ENCODE measurements around the gene MALAT1. TPM values are rescaled to one million over a fixed set of nuclear protein-coding genes. Genes with fewer than 3 reads are reported as not detected.

MALAT1 gene
- total and polyA plus RNA-seq, 2 of the 13 experiments (the other 11 are each of a cell fraction or from before 2014, with no cell fraction given): 143 to 1,237 TPM

GRCh38 chr11:65529475-65530156 lies 30.8 kb downstream of the MALAT1 start (continued):
- TF ChIP-seq, protein P1, sequence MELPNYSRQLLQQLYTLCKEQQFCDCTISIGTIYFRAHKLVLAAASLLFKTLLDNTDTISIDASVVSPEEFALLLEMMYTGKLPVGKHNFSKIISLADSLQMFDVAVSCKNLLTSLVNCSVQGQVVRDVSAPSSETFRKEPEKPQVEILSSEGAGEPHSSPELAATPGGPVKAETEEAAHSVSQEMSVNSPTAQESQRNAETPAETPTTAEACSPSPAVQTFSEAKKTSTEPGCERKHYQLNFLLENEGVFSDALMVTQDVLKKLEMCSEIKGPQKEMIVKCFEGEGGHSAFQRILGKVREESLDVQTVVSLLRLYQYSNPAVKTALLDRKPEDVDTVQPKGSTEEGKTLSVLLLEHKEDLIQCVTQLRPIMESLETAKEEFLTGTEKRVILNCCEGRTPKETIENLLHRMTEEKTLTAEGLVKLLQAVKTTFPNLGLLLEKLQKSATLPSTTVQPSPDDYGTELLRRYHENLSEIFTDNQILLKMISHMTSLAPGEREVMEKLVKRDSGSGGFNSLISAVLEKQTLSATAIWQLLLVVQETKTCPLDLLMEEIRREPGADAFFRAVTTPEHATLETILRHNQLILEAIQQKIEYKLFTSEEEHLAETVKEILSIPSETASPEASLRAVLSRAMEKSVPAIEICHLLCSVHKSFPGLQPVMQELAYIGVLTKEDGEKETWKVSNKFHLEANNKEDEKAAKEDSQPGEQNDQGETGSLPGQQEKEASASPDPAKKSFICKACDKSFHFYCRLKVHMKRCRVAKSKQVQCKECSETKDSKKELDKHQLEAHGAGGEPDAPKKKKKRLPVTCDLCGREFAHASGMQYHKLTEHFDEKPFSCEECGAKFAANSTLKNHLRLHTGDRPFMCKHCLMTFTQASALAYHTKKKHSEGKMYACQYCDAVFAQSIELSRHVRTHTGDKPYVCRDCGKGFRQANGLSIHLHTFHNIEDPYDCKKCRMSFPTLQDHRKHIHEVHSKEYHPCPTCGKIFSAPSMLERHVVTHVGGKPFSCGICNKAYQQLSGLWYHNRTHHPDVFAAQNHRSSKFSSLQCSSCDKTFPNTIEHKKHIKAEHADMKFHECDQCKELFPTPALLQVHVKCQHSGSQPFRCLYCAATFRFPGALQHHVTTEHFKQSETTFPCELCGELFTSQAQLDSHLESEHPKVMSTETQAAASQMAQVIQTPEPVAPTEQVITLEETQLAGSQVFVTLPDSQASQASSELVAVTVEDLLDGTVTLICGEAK (IDR thresholded peaks at IDR 0.05): no peak
- TF ChIP-seq, protein P1 (CRISPR knock-in tag; IDR thresholded peaks at IDR 0.05): peak; percentile 5; the same call in 1 of the 2 replicates
- TF ChIP-seq YEATS4 (CRISPR knock-in tag; IDR thresholded peaks at IDR 0.05; ENCODE audit: borderline replicate concordance) (peak; percentile 55), ZNF496 (CRISPR knock-in tag; IDR thresholded peaks at IDR 0.05; ENCODE audit: insufficient replicate concordance) (no peak), ZFY (CRISPR knock-in tag; IDR thresholded peaks at IDR 0.05) (peak; percentile 35; the same call in 1 of the 2 replicates), HMG20B (CRISPR knock-in tag; conservative IDR thresholded peaks at IDR 0.05) (peak; percentile 38; the same call in 1 of the 2 replicates), ZBTB38 (CRISPR knock-in tag; IDR thresholded peaks at IDR 0.05) (peak; percentile 38; the same call in 1 of the 2 replicates), STAG1 (CRISPR knock-in tag; IDR thresholded peaks at IDR 0.05) (no peak), SNAPC5 (CRISPR knock-in tag; IDR thresholded peaks at IDR 0.05; ENCODE audit: borderline replicate concordance) (no peak), SMYD3 (CRISPR knock-in tag; IDR thresholded peaks at IDR 0.05) (no peak), NFKB2 (CRISPR knock-in tag; IDR thresholded peaks at IDR 0.05; ENCODE audit: borderline replicate concordance) (peak; percentile 52; the same call in 1 of the 2 replicates), ZNF34 (CRISPR knock-in tag; IDR thresholded peaks at IDR 0.05; ENCODE audit: borderline replicate concordance) (0 out of 2 replicates have a peak, but pooled peaks have one; percentile 54), ZNF230 (CRISPR knock-in tag; IDR thresholded peaks at IDR 0.05) (no peak), MTA1 (CRISPR knock-in tag; IDR thresholded peaks at IDR 0.05; ENCODE audit: borderline replicate concordance) (peak; percentile 82), POLR2A (IDR thresholded peaks at IDR 0.05; ENCODE audit: insufficient read depth in 1 of 2, low read depth in 2 of 2, low read length in 2 of 2) (peak; percentile 21 to 25; a peak in 1 of 4 replicates), ZMYM4 (CRISPR knock-in tag; IDR thresholded peaks at IDR 0.05) (peak; percentile 62; the same call in 1 of the 2 replicates)
- TF ChIP-seq, protein P2, sequence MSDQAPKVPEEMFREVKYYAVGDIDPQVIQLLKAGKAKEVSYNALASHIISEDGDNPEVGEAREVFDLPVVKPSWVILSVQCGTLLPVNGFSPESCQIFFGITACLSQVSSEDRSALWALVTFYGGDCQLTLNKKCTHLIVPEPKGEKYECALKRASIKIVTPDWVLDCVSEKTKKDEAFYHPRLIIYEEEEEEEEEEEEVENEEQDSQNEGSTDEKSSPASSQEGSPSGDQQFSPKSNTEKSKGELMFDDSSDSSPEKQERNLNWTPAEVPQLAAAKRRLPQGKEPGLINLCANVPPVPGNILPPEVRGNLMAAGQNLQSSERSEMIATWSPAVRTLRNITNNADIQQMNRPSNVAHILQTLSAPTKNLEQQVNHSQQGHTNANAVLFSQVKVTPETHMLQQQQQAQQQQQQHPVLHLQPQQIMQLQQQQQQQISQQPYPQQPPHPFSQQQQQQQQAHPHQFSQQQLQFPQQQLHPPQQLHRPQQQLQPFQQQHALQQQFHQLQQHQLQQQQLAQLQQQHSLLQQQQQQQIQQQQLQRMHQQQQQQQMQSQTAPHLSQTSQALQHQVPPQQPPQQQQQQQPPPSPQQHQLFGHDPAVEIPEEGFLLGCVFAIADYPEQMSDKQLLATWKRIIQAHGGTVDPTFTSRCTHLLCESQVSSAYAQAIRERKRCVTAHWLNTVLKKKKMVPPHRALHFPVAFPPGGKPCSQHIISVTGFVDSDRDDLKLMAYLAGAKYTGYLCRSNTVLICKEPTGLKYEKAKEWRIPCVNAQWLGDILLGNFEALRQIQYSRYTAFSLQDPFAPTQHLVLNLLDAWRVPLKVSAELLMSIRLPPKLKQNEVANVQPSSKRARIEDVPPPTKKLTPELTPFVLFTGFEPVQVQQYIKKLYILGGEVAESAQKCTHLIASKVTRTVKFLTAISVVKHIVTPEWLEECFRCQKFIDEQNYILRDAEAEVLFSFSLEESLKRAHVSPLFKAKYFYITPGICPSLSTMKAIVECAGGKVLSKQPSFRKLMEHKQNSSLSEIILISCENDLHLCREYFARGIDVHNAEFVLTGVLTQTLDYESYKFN (CRISPR knock-in tag; conservative IDR thresholded peaks at IDR 0.05): peak; percentile 86

Measured in HepG2 (cell line).